Astrocyte of the hippocampus (primary cell): ENCODE measurements around the gene SYNJ2.
"Not testable (repeated sequence)": the region's sequence is repeated elsewhere in the genome, so short reads cannot be mapped to it uniquely, and the experiment has no call there.

Source experiments
- DNase-seq: peaks from one replicate; pipeline ENCODE4 v3.0.0; 2011; ENCODE audit warnings: low read depth, low spot score

The SYNJ2 gene

GRCh38 chr6:157981395-157982101 lies at the start of gene SYNJ2:
SYNJ2 (plus strand) TSS chr6:157981863; CDS start chr6:157981962, 99 bp downstream.
- peak; percentile 95 for DNase-seq

GRCh38 chr6:157935786-157936185 lies 45.9 kb upstream of the SYNJ2 start:
- DNase-seq, result no peak

- DNase-seq, result no peak
Observed at GRCh38 chr6:157937318-157937717, 44.3 kb upstream of the SYNJ2 start.

GRCh38 chr6:157937916-157938315 lies 43.7 kb upstream of the SYNJ2 start:
- DNase-seq, result no peak

GRCh38 chr6:157940375-157941036 lies 41.2 kb upstream of the SYNJ2 start:
- DNase-seq, result not testable (repeated sequence)

- DNase-seq, result peak; percentile 58
Observed at GRCh38 chr6:157941101-157941863, 40.4 kb upstream of the SYNJ2 start.

GRCh38 chr6:157942351-157942750 lies 39.3 kb upstream of the SYNJ2 start:
- no peak for DNase-seq

GRCh38 chr6:157943249-157943963 lies 38.3 kb upstream of the SYNJ2 start:
- no peak for DNase-seq

GRCh38 chr6:157943964-157944283 lies 37.7 kb upstream of the SYNJ2 start:
- DNase-seq, result no peak

GRCh38 chr6:157944983-157945931 lies 36.4 kb upstream of the SYNJ2 start:
- no peak for DNase-seq

- no peak for DNase-seq
Observed at GRCh38 chr6:157946053-157946617, 35.5 kb upstream of the SYNJ2 start.

GRCh38 chr6:157946865-157947532 lies 34.7 kb upstream of the SYNJ2 start:
- DNase-seq, result no peak

- not testable (repeated sequence) for DNase-seq
Observed at GRCh38 chr6:157950899-157951298, 30.8 kb upstream of the SYNJ2 start.

- DNase-seq, result no peak
Observed at GRCh38 chr6:157951828-157952227, 29.8 kb upstream of the SYNJ2 start.

- no peak for DNase-seq
Observed at GRCh38 chr6:157952861-157953351, 28.8 kb upstream of the SYNJ2 start.

- DNase-seq, result no peak
Observed at GRCh38 chr6:157953580-157954091, 28.0 kb upstream of the SYNJ2 start.

- peak; percentile 25 for DNase-seq
Observed at GRCh38 chr6:157954150-157955117, 27.2 kb upstream of the SYNJ2 start.

GRCh38 chr6:157955675-157956074 lies 26.0 kb upstream of the SYNJ2 start:
- DNase-seq, result no peak
